Measurements from ENCODE around the gene DMAC2. TPM values are rescaled to one million over a fixed set of nuclear protein-coding genes. Genes with fewer than 3 reads are reported as not detected.
"Not testable (repeated sequence)": the region's sequence is repeated elsewhere in the genome, so short reads cannot be mapped to it uniquely, and the experiment has no call there.

The DMAC2 gene
- total RNA-seq, 3 donors from 2014 or later = 24.8 to 41.3 (median 31.6) TPM

- intact Hi-C loops (cut with DNase I; ENCODE audit: low total_unique reads) = no loop called here
- Histone ChIP-seq H3K36me3 (no peaks in the 10 kb centered on the region), H3K27me3 (peaks cover 0 to 3% of the 10 kb centered on the region in 2 donors), H3K4me3 (no peak overlapping the region), H3K4me1 (no peaks in the 10 kb centered on the region), H3K27ac (peak overlapping the region; percentile 48 to 74), H3K9me3 (no peaks in the 10 kb centered on the region)
- no peak for DNase-seq (ENCODE audit: low spot score in 2 of 2)
- TF ChIP-seq POLR2AphosphoS5 (IDR thresholded peaks at IDR 0.05) (no peak), POLR2A (IDR thresholded peaks at IDR 0.05) (no peak)
- TF ChIP-seq, protein P1, sequence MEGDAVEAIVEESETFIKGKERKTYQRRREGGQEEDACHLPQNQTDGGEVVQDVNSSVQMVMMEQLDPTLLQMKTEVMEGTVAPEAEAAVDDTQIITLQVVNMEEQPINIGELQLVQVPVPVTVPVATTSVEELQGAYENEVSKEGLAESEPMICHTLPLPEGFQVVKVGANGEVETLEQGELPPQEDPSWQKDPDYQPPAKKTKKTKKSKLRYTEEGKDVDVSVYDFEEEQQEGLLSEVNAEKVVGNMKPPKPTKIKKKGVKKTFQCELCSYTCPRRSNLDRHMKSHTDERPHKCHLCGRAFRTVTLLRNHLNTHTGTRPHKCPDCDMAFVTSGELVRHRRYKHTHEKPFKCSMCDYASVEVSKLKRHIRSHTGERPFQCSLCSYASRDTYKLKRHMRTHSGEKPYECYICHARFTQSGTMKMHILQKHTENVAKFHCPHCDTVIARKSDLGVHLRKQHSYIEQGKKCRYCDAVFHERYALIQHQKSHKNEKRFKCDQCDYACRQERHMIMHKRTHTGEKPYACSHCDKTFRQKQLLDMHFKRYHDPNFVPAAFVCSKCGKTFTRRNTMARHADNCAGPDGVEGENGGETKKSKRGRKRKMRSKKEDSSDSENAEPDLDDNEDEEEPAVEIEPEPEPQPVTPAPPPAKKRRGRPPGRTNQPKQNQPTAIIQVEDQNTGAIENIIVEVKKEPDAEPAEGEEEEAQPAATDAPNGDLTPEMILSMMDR (IDR thresholded peaks at IDR 0.05) = no peak
These were observed 39.4 kb upstream of the DMAC2 start for GRCh38 chr19:41478875-41479756.

DNA sequence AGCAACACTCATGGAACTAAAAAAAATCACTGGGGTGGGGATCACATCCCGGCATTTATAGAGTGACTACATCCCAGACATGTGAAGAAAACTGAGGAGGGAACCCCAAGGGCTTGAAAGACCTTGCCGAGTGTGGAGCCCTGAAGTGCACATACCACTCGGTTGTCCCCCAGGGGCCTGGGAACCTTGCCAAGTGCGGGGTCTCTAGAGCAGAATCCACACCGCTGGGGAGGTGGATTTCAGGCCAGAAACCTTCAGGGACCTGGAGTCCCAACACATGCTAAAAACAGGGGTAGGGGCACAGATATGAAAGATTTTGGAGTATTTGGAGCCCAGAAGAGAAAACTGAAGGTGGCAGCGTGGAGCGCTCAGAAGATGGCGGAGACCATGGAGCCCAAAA lies 38.5 kb upstream of the DMAC2 start:
- H3K4me1 ChIP-seq = no peaks in the 10 kb centered on the region
- H3K27ac ChIP-seq = peak overlapping the region in 1 of 2 donors; percentile 48
- H3K9me3 ChIP-seq = no peaks in the 10 kb centered on the region
- peaks cover 0 to 5% of the 10 kb centered on the region in 2 donors for H3K27me3 ChIP-seq
- no peak overlapping the region for H3K4me3 ChIP-seq
- TF ChIP-seq POLR2AphosphoS5 (IDR thresholded peaks at IDR 0.05) (no peak), POLR2A (IDR thresholded peaks at IDR 0.05) (no peak)
- TF ChIP-seq, protein P1 (IDR thresholded peaks at IDR 0.05) = no peak
- no peaks in the 10 kb centered on the region for H3K36me3 ChIP-seq
- intact Hi-C loops (cut with DNase I; ENCODE audit: low total_unique reads) = no loop called here
- no peak for DNase-seq (ENCODE audit: low spot score in 2 of 2)

DNA sequence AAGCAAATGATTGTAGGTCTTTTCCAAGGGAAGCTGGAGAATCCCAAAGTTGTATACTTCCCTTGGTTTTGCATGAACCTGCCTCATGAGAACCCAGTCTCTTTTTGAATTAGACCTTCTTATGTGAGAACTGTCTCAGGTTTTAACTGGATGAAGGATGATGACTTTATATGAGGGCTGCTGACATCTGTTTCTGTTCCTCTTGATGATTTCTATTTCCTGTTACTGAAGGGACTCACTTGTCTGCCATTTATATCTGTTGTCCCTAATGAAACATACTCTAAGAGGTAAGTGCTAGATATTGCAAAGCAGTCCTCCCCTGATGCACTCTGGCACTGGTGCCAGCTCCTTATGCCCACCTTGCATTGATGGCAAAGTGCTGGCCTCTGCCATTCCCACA lies 36.9 kb upstream of the DMAC2 start:
- H3K4me1 ChIP-seq = no peaks in the 10 kb centered on the region
- intact Hi-C loops (cut with DNase I; ENCODE audit: low total_unique reads) = no loop called here
- no peak overlapping the region for H3K27ac ChIP-seq
- no peak for DNase-seq (ENCODE audit: low spot score in 2 of 2)
- TF ChIP-seq POLR2A (IDR thresholded peaks at IDR 0.05) (no peak), POLR2AphosphoS5 (IDR thresholded peaks at IDR 0.05) (no peak)
- TF ChIP-seq, protein P1 (IDR thresholded peaks at IDR 0.05) = no peak
- peaks cover 0 to 18% of the 10 kb centered on the region in 2 donors for H3K27me3 ChIP-seq
- H3K4me3 ChIP-seq = no peak overlapping the region
- H3K9me3 ChIP-seq = no peaks in the 10 kb centered on the region
- H3K36me3 ChIP-seq = no peaks in the 10 kb centered on the region

- DNase-seq (ENCODE audit: low spot score in 2 of 2); H3K4me1 ChIP-seq; intact Hi-C loops (cut with DNase I; ENCODE audit: low total_unique reads); H3K36me3 ChIP-seq; H3K9me3 ChIP-seq; H3K27me3 ChIP-seq; H3K27ac ChIP-seq; H3K4me3 ChIP-seq: not testable (repeated sequence)
These were observed 23.8 kb upstream of the DMAC2 start for GRCh38 chr19:41463257-41464256.

- Histone ChIP-seq H3K27me3 (peaks cover 0 to 5% of the 10 kb centered on the region in 2 donors), H3K36me3 (no peaks in the 10 kb centered on the region), H3K4me1 (no peaks in the 10 kb centered on the region), H3K4me3 (no peak overlapping the region), H3K9me3 (peaks cover 4 to 5% of the 10 kb centered on the region in 2 donors), H3K27ac (no peak overlapping the region)
- intact Hi-C loops (cut with DNase I; ENCODE audit: low total_unique reads) = no loop called here
- no peak for DNase-seq (ENCODE audit: low spot score in 2 of 2)
- TF ChIP-seq POLR2AphosphoS5 (IDR thresholded peaks at IDR 0.05) = no peak
- no peak for TF ChIP-seq POLR2A (IDR thresholded peaks at IDR 0.05)
- TF ChIP-seq, protein P1 (IDR thresholded peaks at IDR 0.05) = no peak
These were observed 22.8 kb upstream of the DMAC2 start for GRCh38 chr19:41462497-41462896.

Measured in breast epithelium (tissue), 4 donors.